NCI-H2196 treated with DMSO at 0.1 percent for 48 hours (cell line): ENCODE data around the gene CDH4.
"Not testable (repeated sequence)": the region's sequence is repeated elsewhere in the genome, so short reads cannot be mapped to it uniquely, and the experiment has no call there.

Source experiments
- DNase-seq: peaks from one replicate; lab custom pipeline; 2025; ENCODE audit not compliant: unreplicated experiment; lab: John Stamatoyannopoulos, UW

Gene CDH4

DNA sequence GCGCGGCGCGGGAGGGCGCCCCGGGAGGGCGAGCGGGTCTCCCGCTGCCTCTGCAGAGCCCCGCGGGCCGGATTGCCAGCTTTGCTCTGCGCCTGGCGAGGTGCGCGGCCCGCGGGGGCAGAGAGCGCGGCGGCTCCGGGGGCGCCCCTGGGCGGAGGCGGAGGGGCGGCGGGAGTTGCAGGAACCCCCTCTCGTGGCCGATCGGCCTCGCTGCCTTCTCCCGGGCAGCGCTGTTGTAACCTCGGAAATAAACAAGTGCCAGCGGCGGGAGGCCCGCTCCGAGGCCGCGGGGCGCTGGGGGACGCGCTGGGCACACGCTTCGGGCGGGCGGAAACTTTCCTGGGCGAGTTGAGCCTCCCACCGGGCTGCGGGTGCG lies 1.2 kb downstream of the CDH4 start:
- DNase-seq, result no peak

DNA sequence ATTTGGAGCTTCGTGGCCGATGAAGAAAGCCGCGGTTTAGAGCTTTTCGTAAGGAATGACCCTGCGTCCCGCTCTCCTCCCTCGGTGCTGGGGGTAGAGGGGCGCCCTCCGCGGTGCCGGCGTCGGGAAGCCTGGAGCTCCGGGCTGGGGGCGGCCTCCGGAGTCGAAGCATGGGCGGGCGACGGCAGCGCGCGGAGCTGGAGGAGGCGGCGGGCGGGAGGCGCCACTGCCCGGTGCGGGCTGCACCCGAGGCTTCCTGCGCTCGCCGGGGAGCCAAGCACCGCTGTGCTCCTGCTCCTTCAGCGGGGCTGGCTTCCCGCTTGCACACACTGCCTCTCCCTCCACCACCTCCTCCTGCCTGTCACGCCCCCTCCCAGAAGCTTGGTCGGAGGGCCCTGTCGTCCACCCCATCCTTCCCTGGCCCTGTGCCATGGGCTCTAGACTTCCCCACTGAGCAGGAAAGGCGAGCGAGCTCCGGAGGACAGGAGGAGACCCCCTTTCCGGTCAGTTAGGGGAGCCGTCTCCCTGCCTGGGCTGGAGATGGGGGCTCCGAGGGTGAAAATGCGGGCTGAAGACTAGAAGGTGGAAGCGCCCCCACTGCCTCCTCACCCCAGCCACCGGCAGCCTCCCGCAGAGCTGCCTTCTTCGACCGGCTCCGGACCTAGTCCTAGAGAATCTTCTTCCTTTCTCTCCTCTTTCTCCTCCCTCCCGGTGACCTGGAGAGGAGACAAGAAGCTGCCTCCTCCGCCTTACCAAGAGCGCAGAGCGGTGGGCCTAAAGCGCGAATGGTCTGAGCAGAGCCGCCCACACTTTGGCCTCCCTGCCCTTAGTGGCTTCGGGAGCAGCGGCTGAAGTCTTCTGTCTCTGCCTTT lies 1.8 kb downstream of the CDH4 start:
- no peak for DNase-seq

DNA sequence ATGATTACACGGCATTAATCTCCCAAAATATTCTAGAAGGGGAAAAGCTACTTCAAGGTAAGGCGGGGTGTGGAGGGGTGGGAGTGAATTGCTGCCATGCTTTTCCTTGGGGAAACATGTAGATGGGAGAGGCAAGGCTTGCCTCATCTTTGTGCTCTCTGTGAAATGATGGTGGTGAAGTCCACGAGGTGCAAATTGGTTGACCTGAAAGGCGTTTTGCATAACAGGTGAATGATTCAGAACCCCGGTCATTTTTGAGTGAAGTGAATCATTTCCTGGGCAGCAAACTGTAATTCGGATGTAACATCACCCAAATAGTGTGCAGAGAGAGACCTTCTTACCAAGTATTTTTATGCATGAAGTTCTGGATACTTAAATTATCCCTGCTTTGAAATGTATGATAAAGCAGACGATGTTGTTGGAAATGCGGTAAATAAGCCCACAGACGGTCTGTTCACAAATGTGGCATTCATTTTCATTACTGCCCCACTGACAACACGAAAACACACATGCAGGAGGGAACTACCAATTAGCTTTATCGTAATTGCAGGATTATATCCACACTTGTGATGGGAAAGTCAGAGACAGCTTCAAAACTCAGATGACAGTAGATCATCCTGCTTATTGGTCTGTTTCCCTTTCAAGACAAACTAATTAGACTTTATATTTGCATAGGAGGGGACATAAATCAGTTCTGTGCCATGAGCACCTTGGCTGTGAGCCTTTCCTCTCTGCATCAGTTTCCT lies 3.0 kb downstream of the CDH4 start:
- no peak for DNase-seq

DNA sequence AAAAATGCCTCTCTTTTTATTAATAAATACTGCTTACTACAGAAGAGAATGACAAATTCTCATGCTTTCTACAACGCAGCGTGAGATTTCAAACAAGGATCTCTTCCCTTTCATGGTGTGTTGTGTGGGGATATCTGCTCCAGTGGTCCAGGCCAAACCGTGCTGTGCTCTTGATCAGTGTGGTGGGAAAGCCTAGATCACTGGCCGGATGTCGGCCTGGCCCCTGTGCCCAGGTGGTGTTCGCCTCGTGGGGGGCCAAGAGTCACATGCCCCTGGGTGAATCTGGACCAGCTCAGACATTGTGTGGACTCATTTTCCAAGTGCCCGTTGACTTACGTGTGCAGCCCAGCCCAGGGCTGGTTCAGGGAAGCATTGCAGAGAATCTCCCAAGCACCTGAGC lies 4.3 kb downstream of the CDH4 start:
- no peak for DNase-seq

DNA sequence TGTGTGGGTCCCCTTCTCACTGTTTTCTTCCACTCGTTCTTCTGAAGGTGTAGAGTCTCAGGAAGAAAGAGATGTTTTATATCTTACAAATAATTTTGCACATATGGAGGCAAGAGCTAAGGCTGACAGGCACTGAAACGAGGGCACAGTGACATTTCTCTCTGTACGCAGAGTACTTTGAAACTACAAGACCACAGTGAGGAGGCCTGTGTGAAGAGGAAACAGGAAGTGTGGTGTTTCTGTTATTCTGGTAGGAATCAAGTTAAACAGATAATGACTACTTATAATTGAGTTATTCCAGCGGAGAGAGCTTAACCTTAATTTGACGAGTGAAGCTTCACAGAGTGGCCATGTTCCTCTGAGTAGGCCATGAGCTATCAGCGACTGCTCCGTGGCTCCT lies 4.8 kb downstream of the CDH4 start:
- no peak for DNase-seq

DNA sequence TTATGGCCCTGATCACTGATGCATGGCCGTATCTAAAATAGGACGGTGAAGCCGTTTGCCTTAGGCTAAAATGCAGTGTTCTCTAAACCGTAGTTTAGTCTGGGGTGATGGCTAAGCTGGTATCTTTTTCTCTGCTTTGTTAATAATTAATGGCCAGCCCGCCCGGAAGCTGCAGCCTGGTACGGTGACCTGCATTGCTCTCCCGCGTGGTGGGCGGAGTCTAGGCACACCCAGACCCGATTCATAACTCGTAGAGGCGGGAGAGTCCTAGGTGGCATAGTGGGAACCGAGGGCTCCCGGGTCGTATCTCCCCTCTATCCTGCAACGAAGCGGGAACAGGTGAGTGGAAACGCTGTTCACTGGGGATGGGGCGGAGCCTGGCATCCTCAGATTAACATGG lies 5.5 kb downstream of the CDH4 start:
- DNase-seq, result no peak

DNA sequence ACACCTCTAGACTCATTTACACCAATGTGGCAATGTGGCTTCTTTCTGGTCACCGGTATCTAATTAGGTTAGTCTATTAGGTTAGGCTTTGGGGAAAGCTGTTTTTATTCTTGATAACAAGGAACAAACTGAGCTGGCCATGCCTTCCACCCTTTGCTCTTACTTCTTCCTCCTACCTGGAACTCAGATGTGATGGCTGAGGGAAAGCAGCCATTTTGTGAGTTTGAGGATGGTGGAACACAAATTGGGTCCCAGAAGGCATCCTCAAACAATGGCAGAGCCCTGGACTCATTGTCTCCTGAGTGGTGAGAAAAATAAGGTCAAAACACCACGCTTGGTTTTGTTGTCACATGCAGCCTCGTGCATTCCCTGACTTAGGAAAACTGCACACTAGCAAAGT lies 7.7 kb downstream of the CDH4 start:
- DNase-seq, result no peak

DNA sequence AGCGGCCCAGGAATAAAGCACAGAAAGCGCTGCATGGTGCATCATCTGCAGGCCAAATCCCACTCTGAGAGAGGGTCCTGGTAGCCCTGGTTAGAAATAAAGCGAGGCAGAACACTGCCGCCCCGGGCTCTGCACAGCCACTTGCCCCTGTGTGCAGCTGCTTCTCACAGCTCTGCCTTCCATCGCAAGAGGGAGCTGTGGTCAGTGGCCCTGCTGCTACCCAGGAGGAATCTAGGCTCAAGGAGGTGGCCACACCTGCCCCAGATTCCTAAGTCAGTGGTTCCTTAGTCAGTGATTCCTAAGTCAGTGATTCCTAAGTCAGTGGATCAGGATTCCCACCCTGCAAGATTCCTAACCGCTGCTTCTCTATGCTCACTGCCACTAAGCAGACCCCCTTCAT lies 8.8 kb downstream of the CDH4 start:
- no peak for DNase-seq

DNA sequence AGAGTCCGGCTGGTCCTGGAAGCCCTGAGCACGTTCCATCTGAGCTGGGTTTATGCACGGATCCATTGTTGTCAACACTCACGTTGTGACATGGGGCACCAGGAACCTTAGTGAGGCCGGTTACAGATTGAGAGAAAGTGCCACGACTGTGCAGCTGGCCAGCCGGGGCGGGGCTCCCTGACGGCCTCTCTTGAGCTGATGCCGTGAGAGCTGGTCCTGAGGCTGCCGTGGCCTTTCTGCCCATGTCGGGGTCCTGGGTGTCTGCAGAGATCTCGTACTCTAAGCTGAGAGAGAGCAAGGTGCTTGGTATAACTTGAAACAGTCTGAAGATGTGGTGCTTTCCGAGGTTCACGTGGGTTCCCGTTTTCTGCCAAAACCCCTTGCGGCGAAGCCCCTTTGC lies 10.0 kb downstream of the CDH4 start:
- DNase-seq, result no peak

DNA sequence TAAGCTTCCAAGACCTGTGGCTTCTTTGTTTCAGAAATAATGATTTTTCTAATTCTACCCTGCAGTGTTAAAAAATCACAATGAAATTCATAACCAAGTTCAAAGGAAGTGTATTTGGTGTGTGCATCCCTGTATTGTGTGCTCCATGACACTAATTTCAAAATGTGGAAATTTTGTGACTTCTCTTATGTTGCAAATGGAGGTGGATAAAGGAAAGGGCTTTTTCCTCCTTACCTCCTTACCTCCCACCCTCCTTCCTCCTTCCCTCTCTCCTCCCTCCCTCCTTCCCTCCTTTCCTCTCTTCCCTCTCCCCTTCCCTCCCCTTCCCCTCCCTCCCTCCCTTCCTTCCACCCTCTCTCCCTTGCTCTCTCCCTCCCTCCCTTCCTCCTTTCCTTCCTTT lies 10.5 kb downstream of the CDH4 start:
- DNase-seq, result no peak

DNA sequence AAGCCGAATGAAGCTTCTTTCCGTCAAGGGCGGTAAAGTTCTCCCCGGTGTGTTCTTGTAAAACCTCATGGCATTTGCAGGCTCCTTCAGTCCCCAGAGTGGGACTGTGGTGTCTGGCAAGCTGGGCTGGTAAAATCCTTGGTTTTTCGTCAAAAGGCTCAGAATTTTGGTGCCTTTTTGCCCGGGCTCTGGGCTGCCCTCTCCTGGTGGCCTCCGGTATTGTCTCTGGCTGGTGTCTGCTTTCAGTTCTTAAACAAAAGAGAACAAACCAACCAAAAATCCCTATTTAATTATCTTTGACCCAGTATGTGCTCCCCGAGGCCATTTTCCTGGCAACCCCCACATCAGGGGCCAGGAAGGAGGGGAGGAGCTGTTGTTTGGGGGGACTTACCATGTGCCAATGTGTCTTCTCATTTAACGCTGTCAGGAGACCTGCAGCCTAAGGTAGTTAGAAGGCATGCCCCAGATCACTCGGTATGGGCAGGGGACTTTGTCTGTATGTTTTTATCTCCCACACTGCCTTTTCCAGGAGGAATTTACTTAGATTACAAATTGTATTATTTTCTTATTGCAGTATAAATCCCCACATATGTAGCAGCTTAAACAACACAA lies 11.1 kb downstream of the CDH4 start:
- DNase-seq, result no peak

DNA sequence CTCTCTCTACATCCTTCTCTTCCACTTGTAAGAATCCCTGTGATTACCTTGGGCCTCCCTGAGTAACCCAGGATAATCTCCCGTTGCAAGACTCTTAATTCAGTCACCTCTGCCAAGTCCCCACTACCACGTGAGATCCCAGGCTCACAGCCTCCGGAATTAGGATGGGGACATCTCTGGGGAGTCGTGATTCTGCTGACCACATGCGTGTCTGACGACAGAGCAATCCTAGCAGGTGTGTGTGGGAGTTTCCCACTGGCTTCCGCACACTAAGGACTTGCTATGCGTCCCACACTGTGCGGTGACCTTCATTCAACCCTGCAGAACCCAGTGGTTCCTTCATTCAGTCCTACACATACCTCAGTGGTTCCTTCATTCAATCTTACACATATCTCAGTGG lies 11.9 kb downstream of the CDH4 start:
- DNase-seq, result no peak

DNA sequence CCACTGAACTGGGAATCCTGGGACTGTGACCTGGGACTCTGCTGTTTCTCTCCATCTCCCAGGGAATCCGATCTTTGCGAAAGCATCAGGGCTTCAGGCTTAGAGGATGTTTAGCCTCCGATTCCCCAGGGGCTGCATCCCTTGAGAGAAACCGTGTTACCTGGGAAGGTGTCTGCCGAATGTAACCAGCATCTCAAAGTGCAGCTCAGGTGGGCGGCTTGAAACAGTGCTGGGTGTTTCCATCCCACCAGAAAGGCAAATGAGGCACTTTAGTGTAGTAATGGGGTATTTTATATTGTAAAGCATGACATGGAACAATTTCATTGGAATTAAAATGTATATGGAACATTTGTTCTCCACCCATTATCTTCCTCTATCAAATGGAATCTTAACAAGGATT lies 15.2 kb downstream of the CDH4 start:
- DNase-seq, result no peak

DNA sequence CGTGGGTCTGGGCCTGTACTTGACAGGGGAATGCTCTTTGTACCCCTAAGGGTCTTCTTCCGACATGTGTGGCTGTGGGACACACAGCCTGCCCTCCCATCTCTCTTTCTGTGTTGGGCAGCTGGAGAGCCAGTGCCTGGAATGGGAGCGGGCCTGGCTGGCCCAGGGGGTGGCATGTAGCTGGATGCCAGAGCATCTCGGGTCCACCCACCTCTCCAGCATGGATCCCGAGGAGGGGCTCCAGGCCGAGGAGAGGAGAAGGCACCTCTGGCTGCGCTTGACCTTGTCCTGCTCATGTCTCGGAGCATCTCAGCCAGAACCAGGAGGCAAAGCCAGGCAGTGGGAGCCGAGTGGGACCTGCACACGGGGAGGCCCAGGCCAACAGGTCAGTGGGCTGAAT lies 16.0 kb downstream of the CDH4 start:
- no peak for DNase-seq

DNA sequence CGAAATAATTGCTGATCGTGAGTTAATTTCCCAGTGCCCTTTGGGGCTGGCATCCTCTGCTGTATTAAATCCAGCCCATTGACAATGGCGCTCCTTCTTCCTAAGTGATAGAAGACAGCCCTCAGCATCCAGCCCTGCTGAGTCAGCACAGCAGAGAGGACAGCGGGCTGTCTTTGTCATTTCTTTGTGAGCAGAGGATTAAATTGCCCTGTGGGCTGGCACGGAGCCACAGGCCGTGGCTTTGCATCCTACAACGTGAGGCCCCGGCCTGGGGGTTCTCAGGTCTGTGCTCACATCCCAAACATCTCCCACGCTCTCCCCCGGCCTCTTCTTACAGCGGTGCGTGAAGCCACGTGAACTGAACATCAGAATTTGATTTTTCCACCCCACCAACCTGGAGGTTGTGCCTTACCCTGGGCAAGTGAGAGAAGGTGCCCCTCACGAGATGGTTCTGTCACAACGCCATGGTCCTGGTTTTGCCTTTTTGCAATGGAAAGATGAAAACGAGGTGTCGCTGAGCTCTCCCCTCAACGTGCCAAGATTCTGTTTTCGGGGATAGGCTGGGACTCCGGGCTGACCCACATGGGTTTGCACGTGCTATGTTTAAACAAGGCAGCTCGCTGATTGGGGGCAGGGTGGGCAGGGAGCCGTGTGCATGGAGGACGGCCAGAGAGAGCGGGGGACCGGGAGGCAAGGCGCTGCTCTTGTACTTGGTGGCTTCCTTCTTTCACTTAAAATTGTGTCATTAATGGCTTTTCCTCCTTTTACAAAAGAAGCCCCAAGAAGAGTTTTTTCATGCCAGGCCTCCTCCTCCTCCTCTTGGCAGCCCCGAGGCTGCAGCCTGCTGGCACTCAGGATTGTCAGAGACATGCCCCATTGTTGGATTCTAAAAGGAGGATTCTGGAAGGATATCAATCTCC lies 19.5 kb downstream of the CDH4 start:
- peak; percentile 11 for DNase-seq

DNA sequence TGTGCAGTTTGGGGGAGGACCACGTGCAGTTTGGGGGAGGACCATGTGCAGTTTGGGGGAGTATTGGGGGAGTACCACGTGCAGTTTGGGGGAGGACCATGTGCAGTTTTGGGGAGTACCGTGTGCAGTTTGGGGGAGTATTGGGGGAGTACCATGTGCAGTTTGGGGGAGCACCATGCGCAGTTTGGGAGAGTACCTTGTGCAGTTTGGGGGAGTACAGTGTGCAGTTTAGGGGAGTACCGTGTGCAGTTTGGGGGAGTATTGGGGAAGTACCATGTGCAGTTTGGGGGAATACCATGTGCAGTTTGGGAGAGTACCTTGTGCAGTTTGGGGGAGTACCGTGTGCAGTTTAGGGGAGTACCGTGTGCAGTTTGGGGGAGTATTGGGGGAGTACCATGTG lies 21.0 kb downstream of the CDH4 start:
- DNase-seq, result not testable (repeated sequence)

DNA sequence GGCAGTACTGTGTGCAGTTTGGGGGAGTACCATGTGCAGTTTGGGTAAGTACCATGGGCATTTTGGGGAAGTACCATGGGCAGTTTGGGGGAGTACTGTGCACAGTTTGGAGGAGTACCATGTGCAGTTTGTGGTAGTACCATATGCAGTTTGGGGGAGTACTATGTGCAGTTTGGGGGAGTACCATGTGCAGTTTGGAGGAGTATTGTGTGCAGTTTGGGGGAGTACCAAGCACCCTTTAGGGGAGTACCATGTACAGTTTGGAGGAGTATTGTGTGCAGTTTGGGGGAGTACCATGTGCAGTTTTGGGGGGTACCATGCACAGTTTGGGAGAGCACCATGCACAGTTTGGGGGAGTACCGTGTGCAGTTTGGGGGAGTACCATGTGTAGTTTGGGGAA lies 21.6 kb downstream of the CDH4 start:
- not testable (repeated sequence) for DNase-seq

DNA sequence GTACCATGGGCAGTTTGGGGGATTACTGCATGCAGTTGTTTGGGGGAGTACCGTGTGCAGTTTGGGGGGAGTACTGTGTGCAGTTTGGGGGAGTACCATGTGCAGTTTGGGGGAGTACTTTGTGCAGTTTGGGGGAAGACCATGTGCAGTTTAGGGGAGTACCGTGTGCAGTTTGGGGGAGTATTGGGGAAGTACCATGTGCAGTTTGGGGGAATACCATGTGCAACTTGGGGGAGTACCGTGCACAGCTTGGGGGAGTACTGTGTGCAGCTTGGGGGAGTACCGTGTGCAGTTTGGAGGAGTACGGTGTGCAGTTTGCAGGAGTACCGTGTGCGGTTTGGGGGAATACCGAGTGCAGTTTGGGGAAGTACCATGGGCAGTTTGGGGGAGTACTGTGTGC lies 22.3 kb downstream of the CDH4 start:
- no peak for DNase-seq

DNA sequence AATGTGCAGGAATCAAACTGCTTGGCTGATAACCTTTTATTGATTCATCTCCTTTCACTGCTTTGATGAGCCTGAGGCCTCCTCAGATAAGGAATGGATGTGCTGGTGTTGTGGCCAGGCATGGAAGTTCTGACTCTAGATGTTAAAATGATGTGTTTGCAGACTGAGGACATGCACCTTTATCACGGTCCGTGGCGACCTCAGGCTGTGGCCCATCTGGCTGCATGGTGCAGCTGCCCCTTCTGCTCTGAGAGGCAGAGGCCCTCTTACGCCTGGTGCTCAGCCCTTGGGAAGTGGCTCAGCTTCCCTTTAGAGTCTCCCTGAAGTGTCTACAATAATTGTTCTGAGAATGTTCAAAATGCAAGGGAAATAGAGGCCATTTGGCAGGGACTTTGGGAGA lies 26.2 kb downstream of the CDH4 start:
- DNase-seq, result no peak

DNA sequence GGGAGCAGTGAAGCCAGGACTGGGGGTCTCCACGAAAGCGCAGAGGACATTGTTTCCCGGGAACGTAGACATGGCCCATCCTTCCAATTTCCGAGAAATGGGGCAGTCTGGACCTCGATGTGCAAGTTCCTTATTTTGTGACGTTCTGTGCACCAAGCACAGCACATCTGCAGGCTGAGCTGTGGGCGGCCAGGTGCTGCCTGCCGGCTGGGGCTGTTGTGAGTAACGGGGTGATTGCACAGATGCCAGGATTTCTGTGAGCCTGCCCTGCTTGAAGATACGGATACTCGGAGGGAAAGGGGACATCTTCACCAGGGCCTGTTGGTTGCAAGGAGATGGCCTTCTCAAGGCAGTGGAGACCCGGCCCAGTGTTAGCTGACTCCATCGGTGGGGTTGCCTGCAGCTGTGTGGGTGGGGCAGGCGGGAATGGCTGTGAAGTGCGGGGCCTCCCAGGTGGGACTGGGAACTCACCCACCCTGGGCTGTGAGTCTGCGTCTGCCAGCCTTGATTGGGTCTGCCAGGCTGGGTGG lies 27.6 kb downstream of the CDH4 start:
- no peak for DNase-seq
